Activated CD8-positive, alpha-beta memory T cell treated with anti-CD3 and anti-CD28 coated beads for 48 hours (primary cell): ENCODE results near the gene TMTC2.

ENCODE experiments used
- DNase-seq, 3 experiments: peaks; one replicate each; pipeline ENCODE4 v3.0.0-alpha.2; 2020; ENCODE audit warnings: low read depth in 2 of 3, low spot score in 2 of 3

The TMTC2 gene

GRCh38 chr12:82877963-82878362, 191.3 kb downstream of the TMTC2 start:
- no peak for DNase-seq

- DNase-seq, result no peak
Measured at GRCh38 chr12:82880442-82880901, 193.8 kb downstream of the TMTC2 start.

- DNase-seq, result no peak
Measured at GRCh38 chr12:82883394-82884355, 197.0 kb downstream of the TMTC2 start.

GRCh38 chr12:82886671-82887340, 200.1 kb downstream of the TMTC2 start:
- no peak for DNase-seq

GRCh38 chr12:82893896-82894295, 207.2 kb downstream of the TMTC2 start:
- no peak for DNase-seq

- DNase-seq, result no peak
Measured at GRCh38 chr12:82896277-82896676, 209.6 kb downstream of the TMTC2 start.

- no peak for DNase-seq
Measured at GRCh38 chr12:82896979-82897378, 210.3 kb downstream of the TMTC2 start.

GRCh38 chr12:82898441-82898840, 211.7 kb downstream of the TMTC2 start:
- DNase-seq, result no peak

GRCh38 chr12:82904219-82904790, 217.6 kb downstream of the TMTC2 start:
- DNase-seq, result no peak

- no peak for DNase-seq
Measured at GRCh38 chr12:82910246-82910893, 223.7 kb downstream of the TMTC2 start.

- no peak for DNase-seq
Measured at GRCh38 chr12:82912406-82912805, 225.7 kb downstream of the TMTC2 start.

GRCh38 chr12:82919388-82920054, 232.8 kb downstream of the TMTC2 start:
- no peak for DNase-seq

- DNase-seq, result no peak
Measured at GRCh38 chr12:82923935-82924334, 237.2 kb downstream of the TMTC2 start.

GRCh38 chr12:82926630-82927029, 239.9 kb downstream of the TMTC2 start:
- DNase-seq, result no peak

GRCh38 chr12:82930301-82930700, 243.6 kb downstream of the TMTC2 start:
- no peak for DNase-seq

- no peak for DNase-seq
Measured at GRCh38 chr12:82931349-82932116, 244.8 kb downstream of the TMTC2 start.

GRCh38 chr12:82937151-82937550, 250.4 kb downstream of the TMTC2 start:
- DNase-seq, result no peak

GRCh38 chr12:82942521-82942920, 255.8 kb downstream of the TMTC2 start:
- no peak for DNase-seq

GRCh38 chr12:82942991-82943401, 256.3 kb downstream of the TMTC2 start:
- DNase-seq, result no peak

GRCh38 chr12:82948491-82948890, 261.8 kb downstream of the TMTC2 start:
- DNase-seq, result no peak
